SU-DHL-6 (cell line): ENCODE measurements around the gene COL26A1.

ENCODE experiments used
- CTCF ChIP-seq: fragments of 200-600 bp; sonication (generic); IDR thresholded peaks from one replicate; pipeline ENCODE4 v1.5.1; 2017; ENCODE audit warnings: antibody characterized with exemption, mild to moderate bottlenecking, low read length, moderate library complexity; ENCODE audit not compliant: insufficient read depth, poor library complexity, severe bottlenecking
- EZH2phosphoT487 ChIP-seq: fragments of 200-600 bp; sonication (generic), shearing (Covaris generic); conservative IDR thresholded peaks from 2 replicates; pipeline ENCODE4 v1.6.1; 2018; ENCODE audit warnings: mild to moderate bottlenecking, antibody characterized with exemption, low read length, moderate library complexity, mixed read lengths

- TF ChIP-seq CTCF (no peak), EZH2phosphoT487 (no peak)
These were observed 228.8 kb downstream of the COL26A1 start for GRCh38 chr7:101591504-101591903.
